Left renal cortex interstitium (tissue), 4 donors: Measurements from ENCODE around the gene ZNF638. TPM values are rescaled to one million over a fixed set of nuclear protein-coding genes. Genes with fewer than 3 reads are reported as not detected.

Experiments
- DNase-seq, 4 donors: peaks; one replicate each; pipeline ENCODE4 v3.0.0-alpha.2; 2013; ENCODE audit warnings: low read depth in 4 of 4, low spot score in 2 of 4, missing footprints in 1 of 4
- polyA plus RNA-seq, 4 donors: library from polyadenylated mRNA; unstranded; fragments of 120-200 nt; gene quantifications; one replicate each; pipeline ENCODE4 v1.2.1, GENCODE V29; 2013; ENCODE audit not compliant: insufficient read length in 4 of 4

ZNF638 gene
- polyA plus RNA-seq, 4 donors = 162 to 278 (median 204) TPM

DNA sequence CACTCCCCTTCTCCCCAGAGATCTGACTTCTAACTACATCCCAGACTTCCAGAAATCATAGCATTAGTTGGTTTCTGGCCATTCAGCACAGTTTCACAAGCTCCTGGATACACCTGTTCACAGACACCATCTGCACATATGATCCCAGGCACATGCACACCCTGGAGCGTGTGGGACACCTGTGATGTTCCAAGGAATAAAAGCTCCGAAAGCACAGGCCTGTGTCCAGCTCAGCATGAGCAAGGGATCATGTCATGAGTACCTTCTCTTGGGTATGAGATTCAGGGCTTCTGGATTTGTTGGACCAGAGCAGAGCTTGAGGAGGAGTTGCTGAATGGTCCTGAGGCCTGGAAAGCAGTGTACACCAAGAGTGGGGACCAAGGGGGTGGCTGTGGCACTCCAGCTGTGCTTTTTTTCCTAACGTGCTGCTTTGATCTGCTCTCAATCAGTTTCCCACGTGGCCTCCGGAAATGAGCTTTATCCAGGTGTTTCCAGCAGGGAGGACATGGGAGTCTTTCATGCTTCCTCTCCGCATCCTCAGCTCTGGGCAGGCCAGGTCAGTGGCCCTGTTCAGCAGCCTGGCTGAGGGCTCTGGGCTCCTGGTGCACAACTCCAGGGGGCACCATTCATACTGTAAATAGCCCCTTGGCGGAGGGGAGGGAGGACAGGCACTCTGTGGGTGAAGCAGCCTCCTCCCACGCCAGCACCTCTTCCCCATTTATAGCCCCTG, 123.6 kb downstream of the ZNF638 start:
- DNase-seq = no peak

DNA sequence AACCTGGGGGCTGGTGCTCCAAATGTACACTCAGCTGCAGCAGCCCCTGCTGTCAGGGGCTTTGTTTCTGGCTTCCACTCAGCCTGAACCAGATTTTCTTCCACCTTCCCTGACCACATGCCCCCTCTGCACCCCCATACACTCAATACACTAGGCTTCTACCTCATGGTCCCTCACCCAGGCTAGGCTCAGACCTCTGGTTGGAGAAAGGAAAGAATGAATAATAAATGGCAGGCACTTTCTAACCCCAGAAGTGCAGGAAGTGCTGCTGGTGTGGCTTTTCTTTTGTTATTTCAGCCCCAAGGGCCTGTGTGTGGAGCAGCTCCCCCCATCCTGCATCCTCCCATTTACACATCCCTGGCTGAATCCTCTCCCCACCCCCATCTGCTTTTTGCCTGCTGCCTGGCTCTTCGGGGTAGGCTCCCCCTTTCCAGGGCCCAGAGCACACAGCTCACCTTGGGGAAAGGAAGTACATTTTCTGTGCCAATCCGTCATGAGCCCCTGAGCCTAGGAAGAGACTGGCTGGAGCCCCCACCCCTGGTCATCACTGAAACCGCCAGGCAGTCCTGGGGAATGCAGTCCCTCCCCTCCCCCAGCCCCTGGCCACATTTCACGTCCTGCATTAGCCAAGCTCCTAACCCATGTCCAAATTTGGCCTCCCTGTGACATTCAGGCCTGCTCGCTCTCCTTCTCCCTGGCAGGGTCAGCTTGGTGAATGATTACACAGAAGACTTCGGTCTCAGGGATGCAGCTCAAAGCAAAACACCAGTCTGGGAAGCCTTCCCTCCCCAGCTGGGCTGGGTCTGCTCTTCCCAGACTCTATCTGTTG, 124.4 kb downstream of the ZNF638 start:
- DNase-seq = no peak

DNA sequence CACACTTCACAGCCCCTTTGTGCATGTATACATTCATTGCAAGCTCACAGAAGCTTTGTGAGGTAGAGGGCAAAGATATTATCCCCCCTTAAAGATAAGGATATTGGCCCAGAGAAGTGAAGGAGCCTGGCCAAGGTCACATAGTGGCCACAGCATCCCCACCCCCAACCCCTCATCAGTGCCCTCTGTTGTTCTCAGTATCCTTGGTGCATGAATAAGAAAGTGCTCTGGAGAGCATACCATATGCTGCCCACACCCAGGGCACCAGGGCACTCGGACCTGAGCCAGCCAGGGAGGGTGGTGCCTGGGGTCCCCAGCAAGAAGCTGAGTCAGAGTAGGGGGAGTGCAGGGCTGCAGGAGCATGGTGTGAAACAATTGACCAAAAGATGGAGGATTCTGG, 125.0 kb downstream of the ZNF638 start:
- no peak for DNase-seq

DNA sequence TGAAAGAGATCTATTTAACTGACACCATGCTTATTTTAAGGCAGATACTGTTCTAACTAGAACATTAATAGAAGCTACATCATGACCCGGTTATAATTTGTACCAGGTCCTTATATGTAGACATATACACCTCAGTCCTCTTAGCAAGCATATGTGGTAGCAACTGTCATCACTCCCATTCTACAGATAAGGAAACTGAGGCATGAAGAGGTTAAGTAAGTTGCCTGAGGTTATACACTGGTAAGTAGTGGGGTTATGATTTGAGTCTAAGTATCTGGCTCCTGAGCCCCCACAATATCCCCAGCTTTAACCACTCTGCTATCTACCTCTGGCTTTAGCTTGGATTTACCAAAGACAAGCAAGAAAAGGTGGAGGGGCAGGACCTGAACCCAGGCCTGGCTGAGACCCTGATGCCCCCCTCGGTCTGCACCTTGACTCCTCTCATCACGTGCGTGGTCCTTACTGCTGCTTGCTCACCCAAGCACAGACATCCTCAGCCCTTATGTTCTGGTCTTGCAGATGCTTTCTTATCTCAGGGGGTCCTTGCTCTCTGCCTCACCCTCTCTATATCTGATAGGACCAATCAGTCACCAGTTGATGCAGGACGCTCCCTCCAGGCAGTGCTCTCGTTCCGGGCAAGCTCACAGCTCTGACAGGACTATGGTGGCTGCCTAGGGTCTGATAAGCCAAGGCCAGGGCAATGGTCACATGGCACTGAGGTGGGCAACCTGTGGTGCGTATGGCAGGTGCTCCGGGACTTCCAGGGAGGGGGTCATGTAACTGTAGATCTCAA, 125.7 kb downstream of the ZNF638 start:
- no peak for DNase-seq

DNA sequence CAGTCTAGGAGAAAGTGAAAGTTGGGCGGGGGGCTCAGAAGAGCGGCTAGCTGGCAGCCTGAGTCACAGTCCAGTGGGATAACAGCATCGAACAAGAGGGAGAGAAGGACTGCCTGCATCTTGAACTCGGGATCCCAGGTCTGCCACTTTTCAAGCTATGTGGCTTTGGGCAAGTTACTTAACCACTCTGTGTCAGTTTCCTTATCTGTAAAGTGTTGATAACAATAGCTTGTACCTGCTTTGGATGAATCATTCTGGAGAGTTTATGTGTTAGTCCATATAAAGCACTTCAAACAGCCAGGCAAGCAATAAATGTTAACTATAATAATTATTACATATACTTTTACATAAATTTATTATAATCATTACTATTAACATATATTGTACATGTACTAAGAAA, 126.3 kb downstream of the ZNF638 start:
- DNase-seq = no peak

DNA sequence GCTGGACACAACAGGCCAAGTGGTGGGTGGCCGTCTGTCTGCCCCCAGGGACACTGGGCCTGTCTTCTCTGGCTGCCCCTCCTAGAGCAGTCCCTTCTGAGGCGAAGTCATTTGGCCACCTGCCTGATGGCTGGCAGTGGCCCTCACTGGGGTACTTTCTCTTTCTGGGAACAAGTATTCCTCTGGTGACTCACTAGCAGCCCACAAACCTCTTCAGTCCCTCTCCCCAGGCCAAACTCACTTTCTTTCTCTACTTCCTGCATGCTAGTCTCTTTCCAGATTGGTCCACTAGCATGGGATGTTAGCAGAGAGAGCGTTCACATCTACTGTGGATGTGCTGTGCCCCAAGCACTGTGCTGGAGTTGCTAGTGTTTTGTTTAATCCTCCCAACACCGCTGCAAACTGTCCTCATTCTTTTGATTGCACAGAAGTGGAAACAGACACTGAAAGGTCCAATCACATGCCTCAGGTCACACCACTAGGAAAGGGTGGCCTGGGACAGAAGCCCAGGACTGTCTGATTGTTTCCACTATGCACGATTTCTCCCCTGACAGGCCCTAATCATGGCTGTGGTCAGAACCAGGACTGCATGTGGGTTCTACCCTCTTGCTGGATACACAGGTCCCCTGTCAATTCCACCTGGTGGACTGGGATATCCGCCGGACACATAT, 127.0 kb downstream of the ZNF638 start:
- DNase-seq = no peak

DNA sequence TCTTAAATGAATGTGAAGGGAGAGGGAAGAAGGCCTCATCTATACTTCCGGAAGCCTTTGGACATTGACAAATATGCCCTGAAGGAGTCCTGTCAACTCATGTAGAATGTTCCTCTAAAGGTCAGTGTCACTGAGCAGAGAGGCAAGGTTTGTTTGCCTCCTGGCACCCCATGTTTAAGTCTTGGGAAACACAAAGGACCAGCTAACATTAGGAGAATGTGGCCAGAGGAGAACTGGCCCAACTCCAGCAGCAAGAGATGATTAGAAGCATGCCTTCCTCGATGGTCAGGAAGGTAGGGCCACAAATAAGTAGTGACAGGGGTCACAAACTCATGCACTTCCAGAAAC, 127.5 kb downstream of the ZNF638 start:
- DNase-seq = no peak

DNA sequence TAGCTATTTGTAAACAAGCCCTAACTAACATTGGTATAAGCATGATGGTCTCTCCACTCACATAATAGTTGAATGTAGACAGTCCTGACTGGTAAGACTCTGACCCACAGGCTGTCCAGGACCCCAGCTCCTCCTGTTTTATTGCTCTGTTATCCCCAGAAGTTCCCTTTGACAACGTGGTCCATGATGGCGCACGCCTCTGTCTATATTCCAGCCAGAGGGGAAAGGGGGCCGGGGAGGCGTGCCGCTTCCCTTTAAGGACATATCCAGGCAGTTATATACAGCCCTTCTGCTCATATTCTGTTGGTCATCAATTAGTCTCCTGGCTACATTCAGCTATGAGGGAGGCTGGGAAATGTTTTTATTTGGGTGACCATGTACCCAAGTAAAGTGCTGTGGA, 128.5 kb downstream of the ZNF638 start:
- DNase-seq = no peak

DNA sequence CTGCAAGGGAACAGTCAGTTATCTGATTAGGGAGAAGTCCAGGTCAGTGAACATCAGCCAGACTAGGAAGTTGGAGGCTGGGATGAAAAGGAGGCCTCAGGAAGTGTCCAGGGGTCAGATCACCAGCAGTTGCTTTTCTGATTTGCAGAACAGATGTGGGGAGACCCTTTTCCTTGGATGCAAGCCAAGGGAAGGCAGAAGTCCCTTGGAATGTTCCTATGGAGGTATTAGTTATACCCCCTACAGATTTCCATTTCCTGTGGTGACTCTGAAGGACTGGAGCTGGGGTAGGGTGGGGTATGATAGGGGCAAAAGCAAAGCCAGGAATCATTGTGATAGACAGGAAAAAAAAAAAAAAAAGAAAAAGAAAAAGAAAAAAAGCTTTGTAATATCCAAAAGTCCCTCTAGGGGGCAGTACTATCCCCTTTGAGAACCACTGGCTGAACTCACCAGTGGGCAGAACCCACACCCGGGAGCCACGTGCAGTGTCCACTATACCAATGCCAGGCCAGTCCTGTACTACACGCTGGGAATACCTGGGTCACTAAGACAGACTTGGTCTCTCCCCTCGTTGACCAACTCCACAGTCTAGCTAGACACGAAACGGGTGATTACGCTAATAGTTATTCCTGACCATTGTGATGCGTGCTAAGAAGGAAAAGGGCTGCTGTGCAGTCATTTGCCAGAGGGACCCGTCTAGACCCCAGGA, 129.2 kb downstream of the ZNF638 start:
- DNase-seq = no peak

DNA sequence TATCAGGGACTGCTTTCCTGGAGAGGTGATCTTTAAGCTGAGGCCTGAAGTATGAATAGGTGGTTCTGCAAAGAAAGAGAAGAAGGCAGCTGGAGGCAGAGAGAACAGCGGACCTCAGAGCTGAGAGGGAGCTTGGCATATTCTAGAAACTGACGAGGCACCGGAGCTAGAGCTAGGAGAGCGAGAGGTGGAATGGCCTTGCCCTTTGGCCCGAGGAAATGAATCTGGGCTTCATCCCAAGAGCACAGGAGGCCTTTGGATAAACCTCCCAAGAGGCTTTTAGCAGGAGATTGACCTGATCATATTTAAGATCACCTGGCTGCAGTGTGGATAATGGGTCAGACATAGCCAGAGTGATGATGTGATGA, 129.7 kb downstream of the ZNF638 start:
- DNase-seq = no peak

DNA sequence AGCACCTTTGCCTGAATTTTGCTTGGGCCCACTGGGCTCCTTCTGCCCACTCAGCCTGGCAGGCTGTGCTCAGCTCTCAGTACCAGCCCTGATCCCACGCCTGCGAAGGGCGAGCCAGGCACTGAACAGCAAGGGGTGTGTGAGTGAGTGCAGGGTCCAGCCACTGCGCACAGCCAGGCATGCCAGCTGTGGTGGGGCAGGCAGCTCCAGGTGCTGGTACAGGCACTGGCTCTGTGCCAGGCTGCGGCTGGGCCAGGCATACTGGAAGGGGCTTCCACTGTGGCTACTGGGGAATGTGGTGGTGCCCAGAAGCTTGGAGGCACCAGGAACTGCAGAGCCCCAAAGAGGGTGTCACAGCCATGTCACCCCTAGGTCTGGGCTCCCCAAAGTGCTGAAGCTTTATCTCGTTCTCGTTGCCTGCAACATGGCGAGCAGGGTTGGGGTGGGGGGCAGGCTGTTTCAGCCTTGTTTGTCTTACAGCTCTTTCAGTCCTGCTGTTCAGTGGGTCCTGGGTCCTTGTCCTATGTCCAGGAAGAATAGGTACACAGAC, 130.5 kb downstream of the ZNF638 start:
- no peak for DNase-seq

DNA sequence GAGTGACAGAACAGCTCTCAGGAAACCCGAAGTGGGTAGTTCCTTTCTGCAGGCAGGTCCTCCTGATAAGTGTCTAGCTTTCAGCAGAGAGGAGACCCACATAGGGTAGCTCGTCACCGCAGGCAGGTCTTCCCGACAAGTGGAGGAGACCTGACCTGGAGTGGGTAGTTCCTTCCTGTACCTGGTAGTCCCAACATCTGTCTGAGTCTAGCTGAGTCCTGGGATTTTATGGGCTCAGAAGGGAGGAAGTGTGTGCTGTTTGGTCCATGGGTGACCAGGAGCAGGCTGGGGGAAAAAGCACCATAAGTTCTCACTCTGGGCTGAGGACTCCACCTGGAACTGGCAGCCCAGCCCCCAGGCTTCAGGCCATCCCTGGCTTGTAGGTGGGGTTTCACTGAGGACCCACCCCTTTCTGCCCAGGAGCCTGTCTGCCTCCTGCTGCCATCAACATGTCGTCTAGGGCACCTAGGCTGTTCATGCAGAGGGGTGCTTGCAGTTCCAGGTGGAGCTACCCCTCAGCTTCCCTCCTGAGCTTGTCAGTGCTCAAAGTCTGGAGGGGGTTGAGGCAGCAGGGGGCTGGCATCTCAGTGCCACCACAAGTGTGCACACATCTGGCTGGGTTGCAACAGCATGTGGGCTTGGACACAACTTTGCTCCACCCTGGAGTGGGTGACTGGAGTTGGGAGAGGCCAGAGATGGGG, 131.2 kb downstream of the ZNF638 start:
- DNase-seq = no peak

DNA sequence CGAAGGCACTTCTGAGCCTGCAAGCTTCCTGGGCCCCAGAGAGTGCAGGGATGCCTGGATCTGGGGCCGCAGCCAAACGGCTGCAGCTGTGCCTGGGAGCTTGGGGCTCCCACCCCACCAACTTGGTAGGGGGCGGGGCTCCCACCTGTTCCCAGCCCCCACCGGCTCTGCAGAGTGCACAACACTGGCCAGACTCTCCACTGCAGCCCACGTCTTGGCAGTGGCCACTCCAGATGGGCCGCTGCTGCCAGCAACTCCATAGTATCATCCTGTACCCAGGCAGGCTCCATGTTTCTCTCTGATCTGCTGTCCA, 131.7 kb downstream of the ZNF638 start:
- no peak for DNase-seq

DNA sequence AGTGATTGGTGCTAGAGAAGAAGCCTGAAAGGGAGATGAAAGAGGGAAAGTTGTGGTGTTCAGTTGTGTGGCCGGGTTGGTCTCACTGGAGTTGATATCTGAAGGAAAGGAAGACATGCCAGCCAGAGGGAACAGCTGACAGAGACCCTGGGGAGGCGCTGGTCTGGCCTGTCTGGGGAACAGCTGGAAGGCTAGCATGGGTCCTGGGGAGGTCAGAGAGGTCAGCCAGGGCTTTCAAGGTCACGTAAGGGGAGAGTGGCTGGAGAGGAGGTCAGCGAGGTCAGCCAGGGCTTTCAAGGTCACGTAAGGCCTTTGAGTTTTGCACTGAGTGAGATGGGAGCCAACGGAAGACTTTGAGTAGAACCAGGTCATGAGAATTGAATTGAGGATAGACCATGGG, 132.8 kb downstream of the ZNF638 start:
- DNase-seq = no peak

DNA sequence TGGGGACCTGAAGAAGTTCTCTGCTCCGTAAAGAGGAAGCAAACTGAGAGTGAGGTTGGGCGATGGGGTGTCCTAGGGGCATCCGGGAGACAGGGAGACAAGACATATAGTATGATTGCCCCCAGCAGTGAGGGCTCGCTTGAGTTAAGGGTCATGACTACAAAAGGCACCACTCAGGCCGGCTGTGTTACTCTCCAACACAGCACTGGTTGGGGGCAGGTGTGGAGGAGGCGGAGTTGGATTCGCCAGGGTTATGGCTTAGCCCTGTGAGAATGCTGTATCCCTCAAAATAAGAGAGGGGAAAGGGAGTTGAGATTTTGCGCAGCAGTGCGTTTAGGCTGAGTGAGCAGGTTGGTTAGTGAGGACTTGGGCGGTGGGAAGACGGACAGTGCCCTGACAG, 133.8 kb downstream of the ZNF638 start:
- no peak for DNase-seq

DNA sequence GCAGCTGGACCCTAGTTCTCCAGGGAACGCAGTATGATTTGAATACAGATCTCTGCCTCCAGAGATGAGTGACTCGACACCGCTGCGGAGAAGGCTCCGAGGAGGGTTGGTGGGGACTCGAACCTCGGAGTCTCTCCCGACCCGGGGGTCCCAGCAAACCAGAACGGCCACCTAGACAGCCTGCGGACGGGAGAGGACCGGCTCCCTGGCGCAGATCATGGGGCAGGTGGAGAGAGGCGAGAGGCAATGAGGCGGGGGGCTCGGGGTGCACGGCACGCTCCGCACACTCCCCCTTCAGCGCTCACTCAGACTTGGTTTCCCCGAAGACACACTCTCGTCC, 134.3 kb downstream of the ZNF638 start:
- DNase-seq = no peak

DNA sequence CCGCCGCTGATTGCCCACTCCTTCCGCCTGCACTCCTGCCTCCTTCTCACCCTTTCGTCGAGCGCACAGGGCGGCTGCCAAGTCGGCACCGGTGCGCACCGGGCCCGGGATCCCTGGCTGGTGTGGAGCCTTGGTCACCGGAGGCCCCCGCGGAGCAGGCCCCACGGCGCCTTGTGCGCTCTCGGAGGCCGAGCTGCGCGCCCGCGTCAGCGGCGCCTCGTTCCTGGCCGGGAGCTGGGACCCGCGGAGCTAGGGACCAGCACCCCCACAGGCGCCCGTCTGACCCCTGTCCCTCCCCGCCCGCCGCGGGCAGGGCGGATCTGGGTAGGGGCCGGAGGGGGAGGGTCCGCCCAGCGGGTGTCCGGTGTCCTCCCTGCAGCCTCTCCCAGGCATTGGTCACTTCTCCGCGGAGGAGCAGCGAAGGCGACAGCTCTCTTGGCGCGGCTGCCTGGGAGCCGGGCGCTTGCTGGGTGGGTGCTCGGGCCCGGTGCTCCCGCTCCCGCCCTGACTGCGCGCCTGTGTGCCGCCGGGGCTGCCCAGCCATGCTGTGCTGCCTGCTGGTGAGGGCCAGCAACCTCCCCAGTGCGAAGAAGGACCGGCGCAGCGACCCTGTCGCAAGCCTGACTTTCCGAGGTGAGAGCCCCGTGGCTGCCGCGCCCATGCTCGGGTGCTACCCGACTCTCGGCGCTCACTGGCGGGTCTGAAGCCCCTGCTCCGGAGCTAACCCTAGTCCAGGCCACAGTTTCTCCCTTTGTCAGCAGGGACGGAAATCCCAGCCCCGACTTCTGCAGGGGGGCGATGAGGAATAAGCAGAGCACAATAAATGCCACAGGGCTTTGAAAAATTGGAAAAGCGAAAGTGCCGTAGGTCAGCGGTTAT, 135.0 kb downstream of the ZNF638 start:
- peak in 3 of 4 donors; percentile 24 to 41 (median 40) for DNase-seq

DNA sequence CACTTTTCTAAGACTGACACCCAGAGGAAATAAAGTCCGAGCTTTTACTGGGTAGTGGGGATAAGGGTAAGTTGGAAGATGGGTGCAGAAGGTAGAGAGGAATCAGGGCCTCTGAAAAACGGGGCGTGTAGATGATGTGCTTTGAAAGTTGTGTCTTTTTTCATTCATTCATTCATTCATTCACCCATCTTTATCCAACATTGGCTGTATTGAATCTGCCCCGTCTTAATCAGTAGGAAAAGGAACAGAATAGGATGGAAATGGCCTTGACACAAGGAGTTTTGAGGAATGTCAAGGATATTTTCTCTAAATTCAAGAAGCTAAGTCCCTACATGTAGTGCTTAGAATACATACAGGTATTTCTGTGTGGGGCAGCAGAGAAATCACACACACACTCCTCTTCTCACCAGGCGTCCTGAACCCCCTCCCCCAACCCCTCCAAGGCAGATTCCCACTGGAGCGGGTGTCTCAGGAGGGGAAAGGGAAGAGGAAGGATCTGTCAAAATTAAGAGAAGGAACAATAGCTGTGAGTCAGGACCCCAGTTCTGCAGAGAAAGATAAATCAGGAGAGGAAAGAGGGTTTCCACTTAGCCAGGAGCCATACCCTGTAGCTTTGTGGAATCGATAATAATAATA, 135.7 kb downstream of the ZNF638 start:
- no peak for DNase-seq
